ENCODE measurements around the gene RNU1-1.
"Not testable (repeated sequence)": the region's sequence is repeated elsewhere in the genome, so short reads cannot be mapped to it uniquely, and the experiment has no call there.

Gene RNU1-1

GRCh38 chr1:16484501-16484835, 29.6 kb downstream of the RNU1-1 start:
- Histone ChIP-seq H3K27me3 (ENCODE audit: control insufficient read depth, insufficient read depth, low read length) (no peaks in the 10 kb centered on the region), H3K27ac (no peak overlapping the region), H2AFZ (no peak overlapping the region), H3K79me2 (no peaks in the 10 kb centered on the region), H3K4me3 (ENCODE audit: low read depth, low read length) (no peak overlapping the region), H3K4me1 (no peaks in the 10 kb centered on the region), H3K9me3 (ENCODE audit: control insufficient read depth, low read length) (no peaks in the 10 kb centered on the region), H3K4me2 (ENCODE audit: low read length) (no peak overlapping the region), H3K36me3 (ENCODE audit: control insufficient read depth, insufficient read depth, low read length) (no peaks in the 10 kb centered on the region), H3K9ac (no peak overlapping the region)
- TF ChIP-seq, protein P1, sequence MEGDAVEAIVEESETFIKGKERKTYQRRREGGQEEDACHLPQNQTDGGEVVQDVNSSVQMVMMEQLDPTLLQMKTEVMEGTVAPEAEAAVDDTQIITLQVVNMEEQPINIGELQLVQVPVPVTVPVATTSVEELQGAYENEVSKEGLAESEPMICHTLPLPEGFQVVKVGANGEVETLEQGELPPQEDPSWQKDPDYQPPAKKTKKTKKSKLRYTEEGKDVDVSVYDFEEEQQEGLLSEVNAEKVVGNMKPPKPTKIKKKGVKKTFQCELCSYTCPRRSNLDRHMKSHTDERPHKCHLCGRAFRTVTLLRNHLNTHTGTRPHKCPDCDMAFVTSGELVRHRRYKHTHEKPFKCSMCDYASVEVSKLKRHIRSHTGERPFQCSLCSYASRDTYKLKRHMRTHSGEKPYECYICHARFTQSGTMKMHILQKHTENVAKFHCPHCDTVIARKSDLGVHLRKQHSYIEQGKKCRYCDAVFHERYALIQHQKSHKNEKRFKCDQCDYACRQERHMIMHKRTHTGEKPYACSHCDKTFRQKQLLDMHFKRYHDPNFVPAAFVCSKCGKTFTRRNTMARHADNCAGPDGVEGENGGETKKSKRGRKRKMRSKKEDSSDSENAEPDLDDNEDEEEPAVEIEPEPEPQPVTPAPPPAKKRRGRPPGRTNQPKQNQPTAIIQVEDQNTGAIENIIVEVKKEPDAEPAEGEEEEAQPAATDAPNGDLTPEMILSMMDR (IDR thresholded peaks at IDR 0.05): no peak

- not testable (repeated sequence) for H3K4me2 ChIP-seq (ENCODE audit: low read length); H2AFZ ChIP-seq; H3K4me1 ChIP-seq; H3K9me3 ChIP-seq (ENCODE audit: control insufficient read depth, low read length); H3K9ac ChIP-seq; H3K36me3 ChIP-seq (ENCODE audit: control insufficient read depth, insufficient read depth, low read length); H3K27me3 ChIP-seq (ENCODE audit: control insufficient read depth, insufficient read depth, low read length); H3K79me2 ChIP-seq; H3K27ac ChIP-seq; H3K4me3 ChIP-seq (ENCODE audit: low read depth, low read length)
Measured at GRCh38 chr1:16483639-16484500, 30.2 kb downstream of the RNU1-1 start.

DNA sequence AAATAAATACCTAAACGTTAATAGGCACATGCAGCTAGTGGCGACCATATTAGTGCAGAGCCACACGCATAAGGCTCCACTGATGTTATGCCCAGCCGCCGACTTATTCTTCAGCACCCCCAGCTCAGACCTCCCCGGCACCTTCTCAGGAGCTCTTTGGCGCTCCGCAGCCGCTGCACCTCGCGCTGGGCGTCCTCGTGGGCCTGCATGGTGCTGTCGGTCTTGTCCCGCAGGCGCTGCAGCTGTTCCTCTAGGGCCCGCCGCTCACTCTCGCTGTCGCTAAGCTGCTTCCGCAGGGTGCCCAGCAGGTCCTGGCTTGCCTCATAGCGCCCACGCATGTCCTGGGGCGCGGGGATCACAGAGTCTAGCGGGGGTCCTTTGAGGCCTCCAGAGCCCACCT, 30.9 kb downstream of the RNU1-1 start:
- not testable (repeated sequence) for H3K27me3 ChIP-seq (ENCODE audit: control insufficient read depth, insufficient read depth, low read length); H3K36me3 ChIP-seq (ENCODE audit: control insufficient read depth, insufficient read depth, low read length); H3K27ac ChIP-seq; H2AFZ ChIP-seq; H3K79me2 ChIP-seq; H3K4me3 ChIP-seq (ENCODE audit: low read depth, low read length); H3K4me1 ChIP-seq; H3K4me2 ChIP-seq (ENCODE audit: low read length); H3K9ac ChIP-seq; H3K9me3 ChIP-seq (ENCODE audit: control insufficient read depth, low read length)

GRCh38 chr1:16478091-16478490, 36.0 kb downstream of the RNU1-1 start:
- H3K4me3 ChIP-seq (ENCODE audit: low read depth, low read length): no peak overlapping the region
- H3K27ac ChIP-seq: no peak overlapping the region
- no peaks in the 10 kb centered on the region for H3K36me3 ChIP-seq (ENCODE audit: control insufficient read depth, insufficient read depth, low read length)

GRCh38 chr1:16475771-16476770, 38.0 kb downstream of the RNU1-1 start:
- not testable (repeated sequence) for H2AFZ ChIP-seq; H3K36me3 ChIP-seq (ENCODE audit: control insufficient read depth, insufficient read depth, low read length)

More at GRCh38 chr1:16478091-16478490, 36.0 kb downstream of the RNU1-1 start:
- TF ChIP-seq, protein P1 (IDR thresholded peaks at IDR 0.05): no peak
- Histone ChIP-seq H2AFZ (no peak overlapping the region), H3K79me2 (no peaks in the 10 kb centered on the region), H3K4me1 (no peaks in the 10 kb centered on the region), H3K27me3 (ENCODE audit: control insufficient read depth, insufficient read depth, low read length) (no peaks in the 10 kb centered on the region), H3K4me2 (ENCODE audit: low read length) (no peak overlapping the region), H3K9me3 (ENCODE audit: control insufficient read depth, low read length) (no peaks in the 10 kb centered on the region), H3K9ac (no peak overlapping the region)

DNA sequence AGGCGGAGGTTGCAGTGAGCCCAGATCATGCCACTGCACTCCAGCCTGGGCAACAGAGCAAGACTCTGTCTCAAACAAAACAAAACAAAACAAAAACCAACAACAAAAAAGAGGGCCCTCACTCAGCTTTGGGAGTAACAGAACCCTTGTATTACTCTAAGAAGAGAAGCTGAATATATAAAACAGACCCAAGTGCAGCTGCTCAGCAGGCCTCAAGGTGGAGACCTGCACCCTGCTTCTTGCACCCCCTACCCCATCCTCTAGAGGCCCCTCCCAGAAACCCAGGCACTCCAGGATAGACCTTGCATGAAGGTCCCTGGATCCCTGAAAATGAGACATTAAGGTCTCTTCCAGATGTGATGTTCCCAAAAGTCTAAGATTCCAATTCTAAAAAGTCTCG, 39.2 kb downstream of the RNU1-1 start:
- not testable (repeated sequence) for H3K4me1 ChIP-seq; H3K4me2 ChIP-seq (ENCODE audit: low read length); H3K9me3 ChIP-seq (ENCODE audit: control insufficient read depth, low read length); H3K4me3 ChIP-seq (ENCODE audit: low read depth, low read length); H3K27me3 ChIP-seq (ENCODE audit: control insufficient read depth, insufficient read depth, low read length); H3K9ac ChIP-seq; H3K36me3 ChIP-seq (ENCODE audit: control insufficient read depth, insufficient read depth, low read length); H2AFZ ChIP-seq; H3K79me2 ChIP-seq; H3K27ac ChIP-seq

More at GRCh38 chr1:16475771-16476770, 38.0 kb downstream of the RNU1-1 start:
- not testable (repeated sequence) for H3K4me3 ChIP-seq (ENCODE audit: low read depth, low read length); H3K27ac ChIP-seq; H3K9me3 ChIP-seq (ENCODE audit: control insufficient read depth, low read length); H3K27me3 ChIP-seq (ENCODE audit: control insufficient read depth, insufficient read depth, low read length); H3K79me2 ChIP-seq; H3K9ac ChIP-seq; H3K4me2 ChIP-seq (ENCODE audit: low read length); H3K4me1 ChIP-seq
